ENCODE measurements around the gene SMYD3.

Gene SMYD3

DNA sequence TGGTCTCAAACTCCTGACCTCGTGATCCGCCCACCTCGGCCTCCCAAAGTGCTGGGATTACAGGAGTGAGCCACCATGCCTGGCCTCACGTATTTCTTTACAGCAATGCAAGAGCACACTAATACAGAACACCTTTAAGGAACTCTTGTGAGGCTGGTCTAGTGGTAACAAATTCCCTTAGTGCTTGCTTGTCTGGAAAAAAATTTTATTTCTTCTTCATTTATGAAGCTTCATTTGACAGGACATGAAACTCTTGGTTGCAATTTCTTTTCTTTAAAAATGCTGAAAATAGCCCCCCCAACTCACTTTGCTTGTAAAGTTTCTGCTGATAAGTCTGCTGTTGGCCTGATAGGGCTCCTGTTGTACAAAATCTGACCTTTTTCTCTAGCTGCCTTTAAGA, 248.8 kb downstream of the SMYD3 start:
- no peak for DNase-seq (ENCODE audit: extremely low read depth, insufficient read length)
- no peak overlapping the region for H3K4me3 ChIP-seq (replicated peaks; ENCODE audit: low read depth, low read length)
- H3K36me3 ChIP-seq (ENCODE audit: control insufficient read depth, insufficient read depth, low read length) = no peaks in the 10 kb centered on the region
- no peaks in the 10 kb centered on the region for H3K27me3 ChIP-seq (replicated peaks; ENCODE audit: control insufficient read depth, insufficient read depth, low read length)
- TF ChIP-seq, protein P1, sequence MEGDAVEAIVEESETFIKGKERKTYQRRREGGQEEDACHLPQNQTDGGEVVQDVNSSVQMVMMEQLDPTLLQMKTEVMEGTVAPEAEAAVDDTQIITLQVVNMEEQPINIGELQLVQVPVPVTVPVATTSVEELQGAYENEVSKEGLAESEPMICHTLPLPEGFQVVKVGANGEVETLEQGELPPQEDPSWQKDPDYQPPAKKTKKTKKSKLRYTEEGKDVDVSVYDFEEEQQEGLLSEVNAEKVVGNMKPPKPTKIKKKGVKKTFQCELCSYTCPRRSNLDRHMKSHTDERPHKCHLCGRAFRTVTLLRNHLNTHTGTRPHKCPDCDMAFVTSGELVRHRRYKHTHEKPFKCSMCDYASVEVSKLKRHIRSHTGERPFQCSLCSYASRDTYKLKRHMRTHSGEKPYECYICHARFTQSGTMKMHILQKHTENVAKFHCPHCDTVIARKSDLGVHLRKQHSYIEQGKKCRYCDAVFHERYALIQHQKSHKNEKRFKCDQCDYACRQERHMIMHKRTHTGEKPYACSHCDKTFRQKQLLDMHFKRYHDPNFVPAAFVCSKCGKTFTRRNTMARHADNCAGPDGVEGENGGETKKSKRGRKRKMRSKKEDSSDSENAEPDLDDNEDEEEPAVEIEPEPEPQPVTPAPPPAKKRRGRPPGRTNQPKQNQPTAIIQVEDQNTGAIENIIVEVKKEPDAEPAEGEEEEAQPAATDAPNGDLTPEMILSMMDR (IDR thresholded peaks at IDR 0.05; ENCODE audit: insufficient read depth, low read length, poor library complexity, severe bottlenecking) = no peak

DNA sequence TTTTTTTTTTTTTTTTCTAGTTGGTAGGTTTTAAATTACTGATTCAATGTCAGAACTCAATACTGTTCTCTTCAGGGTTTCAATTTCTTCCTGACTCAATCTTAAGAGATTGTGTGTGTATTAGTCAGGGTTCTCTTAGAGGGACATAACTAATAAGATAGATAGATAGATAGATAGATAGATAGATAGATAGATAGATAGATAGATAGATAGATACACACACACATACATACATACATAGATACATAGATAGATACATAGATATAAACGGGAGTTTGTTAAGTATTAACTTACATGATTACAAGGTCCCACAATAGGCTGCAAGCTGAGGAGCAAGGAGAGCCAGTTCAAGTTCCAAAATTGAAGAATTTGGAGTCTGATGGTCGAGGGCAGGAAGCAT, 251.3 kb downstream of the SMYD3 start:
- TF ChIP-seq, protein P1 (IDR thresholded peaks at IDR 0.05; ENCODE audit: insufficient read depth, low read length, poor library complexity, severe bottlenecking) = no peak
- Histone ChIP-seq H3K36me3 (ENCODE audit: control insufficient read depth, insufficient read depth, low read length) (no peaks in the 10 kb centered on the region), H3K27me3 (replicated peaks; ENCODE audit: control insufficient read depth, insufficient read depth, low read length) (no peaks in the 10 kb centered on the region), H3K4me3 (replicated peaks; ENCODE audit: low read depth, low read length) (no peak overlapping the region)
- DNase-seq (ENCODE audit: extremely low read depth, insufficient read length) = no peak

DNA sequence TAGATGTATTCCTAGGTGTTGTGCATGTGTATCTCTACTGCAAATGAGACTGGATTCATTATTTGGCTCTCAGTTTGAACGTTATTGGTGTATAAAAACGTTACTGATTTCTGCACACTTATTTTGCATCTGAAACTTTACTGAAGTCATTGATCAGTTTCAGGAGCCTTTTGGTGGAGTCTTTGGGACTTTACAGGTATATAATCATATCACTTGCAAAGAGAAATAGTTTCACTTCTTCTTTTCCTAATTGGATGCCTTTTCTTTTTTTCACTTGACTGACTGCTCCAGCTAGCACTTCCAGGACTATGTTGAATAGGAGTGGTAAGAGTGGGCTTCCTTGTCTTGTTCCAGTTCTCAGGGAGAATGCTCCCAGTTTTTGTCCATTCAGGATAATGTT, 252.2 kb downstream of the SMYD3 start:
- TF ChIP-seq, protein P1 (IDR thresholded peaks at IDR 0.05; ENCODE audit: insufficient read depth, low read length, poor library complexity, severe bottlenecking) = no peak
- DNase-seq (ENCODE audit: extremely low read depth, insufficient read length) = no peak
- no peaks in the 10 kb centered on the region for H3K36me3 ChIP-seq (ENCODE audit: control insufficient read depth, insufficient read depth, low read length)
- H3K4me3 ChIP-seq (replicated peaks; ENCODE audit: low read depth, low read length) = no peak overlapping the region
- no peaks in the 10 kb centered on the region for H3K27me3 ChIP-seq (replicated peaks; ENCODE audit: control insufficient read depth, insufficient read depth, low read length)

DNA sequence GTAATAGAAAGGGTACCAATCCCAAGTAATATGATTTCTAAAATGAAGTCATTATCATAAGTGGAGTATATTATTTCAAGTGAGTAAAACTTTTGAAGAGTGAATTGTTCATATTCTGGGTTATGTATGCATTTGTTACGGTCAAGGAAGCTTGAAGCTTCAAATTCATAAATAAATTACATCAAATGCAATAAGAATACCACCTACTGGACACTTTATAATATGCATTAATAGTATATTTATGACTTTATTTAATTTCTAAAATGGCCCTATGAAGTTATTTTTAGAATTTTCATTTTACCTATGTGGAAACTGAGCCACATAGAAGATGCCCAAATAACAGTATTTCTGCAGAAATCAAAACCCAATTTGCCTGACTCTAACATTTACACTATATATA, 260.6 kb downstream of the SMYD3 start:
- no peaks in the 10 kb centered on the region for H3K36me3 ChIP-seq (ENCODE audit: control insufficient read depth, insufficient read depth, low read length)
- H3K4me3 ChIP-seq (replicated peaks; ENCODE audit: low read depth, low read length) = no peak overlapping the region
- H3K27me3 ChIP-seq (replicated peaks; ENCODE audit: control insufficient read depth, insufficient read depth, low read length) = no peaks in the 10 kb centered on the region
- TF ChIP-seq, protein P1 (IDR thresholded peaks at IDR 0.05; ENCODE audit: insufficient read depth, low read length, poor library complexity, severe bottlenecking) = no peak
- DNase-seq (ENCODE audit: extremely low read depth, insufficient read length) = no peak

DNA sequence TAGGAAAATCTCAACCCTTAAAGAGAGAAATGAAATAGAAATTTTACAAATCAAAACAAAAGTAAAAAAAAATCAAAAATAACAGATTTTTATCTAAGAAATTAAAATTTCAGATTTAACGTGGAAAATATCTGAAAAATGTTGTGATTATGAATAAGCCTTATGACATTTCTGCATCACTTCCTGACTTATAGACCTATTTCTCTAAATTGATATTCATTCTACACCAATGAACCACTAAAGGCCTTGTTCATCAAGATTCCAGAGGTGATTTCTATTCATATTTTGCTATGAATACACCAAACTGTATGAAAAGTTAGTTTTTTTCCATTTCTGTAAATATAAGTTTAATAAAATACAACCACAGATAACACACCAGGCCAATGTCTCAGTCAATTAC, 261.5 kb downstream of the SMYD3 start:
- no peak for DNase-seq (ENCODE audit: extremely low read depth, insufficient read length)
- H3K36me3 ChIP-seq (ENCODE audit: control insufficient read depth, insufficient read depth, low read length) = no peaks in the 10 kb centered on the region
- H3K27me3 ChIP-seq (replicated peaks; ENCODE audit: control insufficient read depth, insufficient read depth, low read length) = no peaks in the 10 kb centered on the region
- TF ChIP-seq, protein P1 (IDR thresholded peaks at IDR 0.05; ENCODE audit: insufficient read depth, low read length, poor library complexity, severe bottlenecking) = no peak
- H3K4me3 ChIP-seq (replicated peaks; ENCODE audit: low read depth, low read length) = no peak overlapping the region

DNA sequence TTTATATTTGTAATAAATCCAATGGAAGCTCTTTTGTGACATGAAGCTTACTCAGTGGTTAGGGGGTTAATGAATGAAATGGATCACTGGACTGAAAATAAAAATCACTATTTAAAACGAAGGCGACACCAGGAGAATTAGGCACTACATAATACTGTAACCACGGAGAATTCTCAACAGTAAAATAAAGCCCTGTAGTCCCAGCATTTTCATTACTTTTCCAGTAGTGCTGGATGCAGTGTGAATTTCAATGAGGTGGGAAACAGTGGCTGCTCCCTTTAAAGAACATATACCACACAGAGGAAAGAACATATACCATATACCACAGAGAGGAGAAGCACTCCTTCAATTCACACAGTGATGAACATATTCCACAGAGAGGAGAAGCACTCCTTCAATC, 275.0 kb downstream of the SMYD3 start:
- no peak for DNase-seq (ENCODE audit: extremely low read depth, insufficient read length)
- H3K36me3 ChIP-seq (ENCODE audit: control insufficient read depth, insufficient read depth, low read length) = no peaks in the 10 kb centered on the region
- H3K4me3 ChIP-seq (replicated peaks; ENCODE audit: low read depth, low read length) = no peak overlapping the region
- TF ChIP-seq, protein P1 (IDR thresholded peaks at IDR 0.05; ENCODE audit: insufficient read depth, low read length, poor library complexity, severe bottlenecking) = no peak
- H3K27me3 ChIP-seq (replicated peaks; ENCODE audit: control insufficient read depth, insufficient read depth, low read length) = no peaks in the 10 kb centered on the region

Measured in GM06990 (cell line).